Smooth muscle cell (in vitro differentiated cells): ENCODE data around the gene RHBDD3. TPM values are rescaled to one million over a fixed set of nuclear protein-coding genes. Genes with fewer than 3 reads are reported as not detected.

ENCODE experiments used
- polyA plus RNA-seq: library from polyadenylated mRNA; unstranded; fragments of >200 nt; fragmentation: Nextera tagmentation; extraction: Ambion mirVana; gene quantifications from 2 replicates; pipeline ENCODE4 v1.2.1, GENCODE V29; 2016
- total RNA-seq: library from RNA; depleted of rRNA; stranded (reverse); fragments of >200 nt; gene quantifications from 2 replicates; pipeline ENCODE4 v1.2.3, GENCODE V29; 2014

Gene RHBDD3
- total and polyA plus RNA-seq, 2 experiments from 2014 or later, result 16.5 to 39.1 TPM

Other genes with a start within 250 kb of the RHBDD3 start
- not detected in 2 replicates for gene C22orf31, start 206.2 kb downstream of the RHBDD3 start, total RNA-seq
- not detected in 2 replicates for gene C22orf31, start 206.2 kb downstream of the RHBDD3 start, polyA plus RNA-seq
- 6.8 and 7.8 TPM in 2 replicates for gene KREMEN1, start 194.9 kb downstream of the RHBDD3 start, total RNA-seq
- gene KREMEN1, start 194.9 kb downstream of the RHBDD3 start, polyA plus RNA-seq, result 6.0 and 9.9 TPM in 2 replicates
- gene EMID1, start 62.1 kb downstream of the RHBDD3 start, total RNA-seq, result 1.1 and 1.9 TPM in 2 replicates
- 2.7 and 3.9 TPM in 2 replicates for gene EMID1, start 62.1 kb downstream of the RHBDD3 start, polyA plus RNA-seq
- gene EWSR1, start 287 bp upstream of the RHBDD3 start, total RNA-seq, result 146 and 197 TPM in 2 replicates
- gene EWSR1, start 287 bp upstream of the RHBDD3 start, polyA plus RNA-seq, result 164 and 226 TPM in 2 replicates
- gene GAS2L1, start 38.7 kb upstream of the RHBDD3 start, total RNA-seq, result 7.8 TPM in 2 replicates
- gene GAS2L1, start 38.7 kb upstream of the RHBDD3 start, polyA plus RNA-seq, result 31.7 and 35.8 TPM in 2 replicates
- not detected in 2 replicates for gene RASL10A, start 47.7 kb upstream of the RHBDD3 start, total RNA-seq
- gene RASL10A, start 47.7 kb upstream of the RHBDD3 start, polyA plus RNA-seq, result not detected in 2 replicates
- 25.9 and 30.3 TPM in 2 replicates for gene AP1B1, start 120.6 kb upstream of the RHBDD3 start, total RNA-seq
- 37.1 and 38.5 TPM in 2 replicates for gene AP1B1, start 120.6 kb upstream of the RHBDD3 start, polyA plus RNA-seq
- gene RFPL1, start 170.6 kb upstream of the RHBDD3 start, total RNA-seq, result not detected in 2 replicates
- 0.16 TPM in 1 of 2 replicates, not detected in the other for gene RFPL1, start 170.6 kb upstream of the RHBDD3 start, polyA plus RNA-seq
- not detected in 2 replicates for gene NEFH, start 212.2 kb upstream of the RHBDD3 start, total RNA-seq
- 0.93 and 1.1 TPM in 2 replicates for gene NEFH, start 212.2 kb upstream of the RHBDD3 start, polyA plus RNA-seq